Measurements from ENCODE around the gene IL21R.

The IL21R gene

GRCh38 chr16:27461483-27462171 is 59.7 kb downstream of the IL21R start:
- Histone ChIP-seq H3K4me1 (ENCODE audit: control insufficient read depth, insufficient read depth, low read length) (no peaks in the 10 kb centered on the region), H3K4me3 (ENCODE audit: low read depth, low read length) (no peak overlapping the region), H3K36me3 (ENCODE audit: control insufficient read depth in 2 of 2, insufficient read depth in 1 of 2, low read length in 2 of 2) (peaks cover 3 to 75% of the 10 kb centered on the region in 2 experiments; a peak in 2 of 3 replicates), H3K27ac (ENCODE audit: extremely low read depth, low read depth, low read length) (no peak overlapping the region), H3K9me3 (ENCODE audit: control insufficient read depth, insufficient read depth, low read depth, low read length) (no peaks in the 10 kb centered on the region)
- ChIA-PET POLR2A (no interaction called here), CTCF (interaction anchor here (0.5 to 1.1 kb wide), 3 partner anchors 11 to 538 kb away, joined by 3 read pairs; no protein-coding TSS in a partner anchor)
- TF ChIP-seq ZNF621 (tag by site-specific recombination; IDR thresholded peaks at IDR 0.05) (no peak), ZBTB1 (tag by site-specific recombination; IDR thresholded peaks at IDR 0.05) (no peak), KLF8 (tag by site-specific recombination; IDR thresholded peaks at IDR 0.05) (no peak), ZNF354C (tag by site-specific recombination; IDR thresholded peaks at IDR 0.05; ENCODE audit: borderline replicate concordance, low read depth) (no peak), ZNF473 (tag by site-specific recombination; IDR thresholded peaks at IDR 0.05) (no peak), ZNF610 (tag by site-specific recombination; IDR thresholded peaks at IDR 0.05; ENCODE audit: borderline replicate concordance) (no peak), ZFHX2 (tag by site-specific recombination; conservative IDR thresholded peaks at IDR 0.05) (no peak), ZNF24 (tag by site-specific recombination; IDR thresholded peaks at IDR 0.05) (no peak), ZNF394 (tag by site-specific recombination; IDR thresholded peaks at IDR 0.05; ENCODE audit: borderline replicate concordance) (no peak), ZNF16 (tag by site-specific recombination; IDR thresholded peaks at IDR 0.05; ENCODE audit: low read depth) (no peak), ZNF843 (tag by site-specific recombination; IDR thresholded peaks at IDR 0.05) (no peak), ZNF660 (tag by site-specific recombination; IDR thresholded peaks at IDR 0.05) (no peak), FEZF1 (tag by site-specific recombination; IDR thresholded peaks at IDR 0.05) (no peak), SETDB1 (IDR thresholded peaks at IDR 0.05; ENCODE audit: insufficient read length, low read length) (no peak), ZNF530 (tag by site-specific recombination; IDR thresholded peaks at IDR 0.05; ENCODE audit: low read depth) (no peak), ZNF157 (tag by site-specific recombination; IDR thresholded peaks at IDR 0.05) (no peak), ZFP69B (tag by site-specific recombination; IDR thresholded peaks at IDR 0.05) (no peak), SALL2 (tag by site-specific recombination; IDR thresholded peaks at IDR 0.05; ENCODE audit: borderline replicate concordance) (no peak)
- TF ChIP-seq, protein P1, sequence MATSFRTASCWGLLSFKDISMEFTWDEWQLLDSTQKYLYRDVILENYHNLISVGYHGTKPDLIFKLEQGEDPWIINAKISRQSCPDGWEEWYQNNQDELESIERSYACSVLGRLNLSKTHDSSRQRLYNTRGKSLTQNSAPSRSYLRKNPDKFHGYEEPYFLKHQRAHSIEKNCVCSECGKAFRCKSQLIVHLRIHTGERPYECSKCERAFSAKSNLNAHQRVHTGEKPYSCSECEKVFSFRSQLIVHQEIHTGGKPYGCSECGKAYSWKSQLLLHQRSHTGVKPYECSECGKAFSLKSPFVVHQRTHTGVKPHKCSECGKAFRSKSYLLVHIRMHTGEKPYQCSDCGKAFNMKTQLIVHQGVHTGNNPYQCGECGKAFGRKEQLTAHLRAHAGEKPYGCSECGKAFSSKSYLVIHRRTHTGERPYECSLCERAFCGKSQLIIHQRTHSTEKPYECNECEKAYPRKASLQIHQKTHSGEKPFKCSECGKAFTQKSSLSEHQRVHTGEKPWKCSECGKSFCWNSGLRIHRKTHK (tag by site-specific recombination; IDR thresholded peaks at IDR 0.05), result no peak
- TF ChIP-seq, protein P2, sequence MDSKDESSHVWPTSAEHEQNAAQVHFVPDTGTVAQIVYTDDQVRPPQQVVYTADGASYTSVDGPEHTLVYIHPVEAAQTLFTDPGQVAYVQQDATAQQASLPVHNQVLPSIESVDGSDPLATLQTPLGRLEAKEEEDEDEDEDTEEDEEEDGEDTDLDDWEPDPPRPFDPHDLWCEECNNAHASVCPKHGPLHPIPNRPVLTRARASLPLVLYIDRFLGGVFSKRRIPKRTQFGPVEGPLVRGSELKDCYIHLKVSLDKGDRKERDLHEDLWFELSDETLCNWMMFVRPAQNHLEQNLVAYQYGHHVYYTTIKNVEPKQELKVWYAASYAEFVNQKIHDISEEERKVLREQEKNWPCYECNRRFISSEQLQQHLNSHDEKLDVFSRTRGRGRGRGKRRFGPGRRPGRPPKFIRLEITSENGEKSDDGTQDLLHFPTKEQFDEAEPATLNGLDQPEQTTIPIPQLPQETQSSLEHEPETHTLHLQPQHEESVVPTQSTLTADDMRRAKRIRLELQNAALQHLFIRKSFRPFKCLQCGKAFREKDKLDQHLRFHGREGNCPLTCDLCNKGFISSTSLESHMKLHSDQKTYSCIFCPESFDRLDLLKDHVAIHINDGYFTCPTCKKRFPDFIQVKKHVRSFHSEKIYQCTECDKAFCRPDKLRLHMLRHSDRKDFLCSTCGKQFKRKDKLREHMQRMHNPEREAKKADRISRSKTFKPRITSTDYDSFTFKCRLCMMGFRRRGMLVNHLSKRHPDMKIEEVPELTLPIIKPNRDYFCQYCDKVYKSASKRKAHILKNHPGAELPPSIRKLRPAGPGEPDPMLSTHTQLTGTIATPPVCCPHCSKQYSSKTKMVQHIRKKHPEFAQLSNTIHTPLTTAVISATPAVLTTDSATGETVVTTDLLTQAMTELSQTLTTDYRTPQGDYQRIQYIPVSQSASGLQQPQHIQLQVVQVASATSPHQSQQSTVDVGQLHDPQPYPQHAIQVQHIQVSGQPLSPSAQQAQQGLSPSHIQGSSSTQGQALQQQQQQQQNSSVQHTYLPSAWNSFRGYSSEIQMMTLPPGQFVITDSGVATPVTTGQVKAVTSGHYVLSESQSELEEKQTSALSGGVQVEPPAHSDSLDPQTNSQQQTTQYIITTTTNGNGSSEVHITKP (tag by site-specific recombination; IDR thresholded peaks at IDR 0.05), result no peak

- CTCF ChIA-PET, result interaction anchor here (0.6 to 1.1 kb wide), 2 partner anchors 12 to 417 kb away, joined by 3 read pairs; no protein-coding TSS in a partner anchor
- no peak for TF ChIP-seq ZNF175 (tag by site-specific recombination; IDR thresholded peaks at IDR 0.05)
- no peak for TF ChIP-seq CTCF (tag by site-specific recombination; IDR thresholded peaks at IDR 0.05)
- TF ChIP-seq ZNF221 (tag by site-specific recombination; IDR thresholded peaks at IDR 0.05; ENCODE audit: borderline replicate concordance), result no peak
- no peak for TF ChIP-seq ZNF416 (tag by site-specific recombination; IDR thresholded peaks at IDR 0.05)
- TF ChIP-seq ZBTB7A (tag by site-specific recombination; IDR thresholded peaks at IDR 0.05; ENCODE audit: low read depth), result no peak
- no peak for TF ChIP-seq SP7 (tag by site-specific recombination; IDR thresholded peaks at IDR 0.05)
- no peak for TF ChIP-seq ZNF341 (tag by site-specific recombination; IDR thresholded peaks at IDR 0.05; ENCODE audit: low read depth)
Measured at GRCh38 chr16:27462200-27462845, 60.3 kb downstream of the IL21R start.

More at GRCh38 chr16:27462200-27462845, 60.3 kb downstream of the IL21R start:
- H3K4me3 ChIP-seq (ENCODE audit: low read depth, low read length), result no peak overlapping the region
- peaks cover 3 to 82% of the 10 kb centered on the region in 2 experiments; a peak in 2 of 3 replicates for H3K36me3 ChIP-seq (ENCODE audit: control insufficient read depth in 2 of 2, insufficient read depth in 1 of 2, low read length in 2 of 2)
- no peaks in the 10 kb centered on the region for H3K9me3 ChIP-seq (ENCODE audit: control insufficient read depth, insufficient read depth, low read depth, low read length)
- H3K27ac ChIP-seq (ENCODE audit: extremely low read depth, low read depth, low read length), result no peak overlapping the region
- POLR2A ChIA-PET, result no interaction called here
- no peaks in the 10 kb centered on the region for H3K4me1 ChIP-seq (ENCODE audit: control insufficient read depth, insufficient read depth, low read length)

Measured in HEK293 (cell line).